Neural progenitor cell (in vitro differentiated cells): ENCODE data around the gene ME1.

Source experiments
- CTCF ChIP-seq: fragments of 200-600 bp; sonication (generic); IDR thresholded peaks from 2 replicates; pipeline ENCODE4 v1.5.1; 2017; ENCODE audit warnings: antibody characterized with exemption, mild to moderate bottlenecking
- EZH2 ChIP-seq: fragments of 200-600 bp; sonication (generic); IDR thresholded peaks from 2 replicates; pipeline ENCODE4 v1.6.1; 2017; ENCODE audit warnings: antibody characterized with exemption, mild to moderate bottlenecking, moderate library complexity

GRCh38 chr6:83463886-83464285, 33.0 kb upstream of the ME1 start:
- TF ChIP-seq CTCF (no peak), EZH2 (no peak)
